ENCODE results near the gene NCDN. TPM values are rescaled to one million over a fixed set of nuclear protein-coding genes. Genes with fewer than 3 reads are reported as not detected.

Gene NCDN
- total and polyA plus RNA-seq, 7 donors, result 3.6 to 26.3 (median 14.0) TPM

DNA sequence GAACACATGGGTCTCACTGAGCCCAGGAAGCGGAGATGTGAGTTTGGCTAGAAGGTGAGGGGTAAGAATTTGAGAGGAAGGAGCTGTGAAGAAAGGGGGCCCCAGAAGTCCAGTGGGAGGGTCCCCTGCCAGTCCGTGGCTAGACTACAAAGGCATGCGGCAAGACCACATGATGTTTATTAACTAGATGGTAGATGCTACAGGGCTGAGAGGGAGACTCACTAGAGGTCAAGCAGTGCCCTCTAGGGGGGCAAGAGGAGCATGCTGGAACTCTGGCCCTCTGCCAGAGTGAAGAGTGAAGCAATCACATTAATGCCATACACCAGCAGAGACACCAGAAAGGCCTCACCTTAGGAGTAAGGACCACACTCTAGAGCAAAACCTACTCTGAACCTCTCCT lies 12.6 kb upstream of the NCDN start:
- H3K4me1 ChIP-seq, result peaks cover 0 to 28% (median 18%) of the 10 kb centered on the region in 4 donors
- H3K36me3 ChIP-seq, result peaks cover 0 to 22% (median 4%) of the 10 kb centered on the region in 4 donors
- 73 to 83% methylated on average over 3 of the region's 3 CpGs for WGBS, 2 donors
- H3K27me3 ChIP-seq, result no peaks in the 10 kb centered on the region
- H3K9me3 ChIP-seq, result no peaks in the 10 kb centered on the region
- H3K27ac ChIP-seq, result no peak overlapping the region
- intact Hi-C loops (cut with DNase I), result no loop called here
- DNase-seq, result no peak
- H3K4me3 ChIP-seq, result no peak overlapping the region
- TF ChIP-seq POLR2A (IDR thresholded peaks at IDR 0.05) (no peak), POLR2AphosphoS5 (IDR thresholded peaks at IDR 0.05) (no peak), EP300 (IDR thresholded peaks at IDR 0.05) (no peak)
- TF ChIP-seq, protein P1, sequence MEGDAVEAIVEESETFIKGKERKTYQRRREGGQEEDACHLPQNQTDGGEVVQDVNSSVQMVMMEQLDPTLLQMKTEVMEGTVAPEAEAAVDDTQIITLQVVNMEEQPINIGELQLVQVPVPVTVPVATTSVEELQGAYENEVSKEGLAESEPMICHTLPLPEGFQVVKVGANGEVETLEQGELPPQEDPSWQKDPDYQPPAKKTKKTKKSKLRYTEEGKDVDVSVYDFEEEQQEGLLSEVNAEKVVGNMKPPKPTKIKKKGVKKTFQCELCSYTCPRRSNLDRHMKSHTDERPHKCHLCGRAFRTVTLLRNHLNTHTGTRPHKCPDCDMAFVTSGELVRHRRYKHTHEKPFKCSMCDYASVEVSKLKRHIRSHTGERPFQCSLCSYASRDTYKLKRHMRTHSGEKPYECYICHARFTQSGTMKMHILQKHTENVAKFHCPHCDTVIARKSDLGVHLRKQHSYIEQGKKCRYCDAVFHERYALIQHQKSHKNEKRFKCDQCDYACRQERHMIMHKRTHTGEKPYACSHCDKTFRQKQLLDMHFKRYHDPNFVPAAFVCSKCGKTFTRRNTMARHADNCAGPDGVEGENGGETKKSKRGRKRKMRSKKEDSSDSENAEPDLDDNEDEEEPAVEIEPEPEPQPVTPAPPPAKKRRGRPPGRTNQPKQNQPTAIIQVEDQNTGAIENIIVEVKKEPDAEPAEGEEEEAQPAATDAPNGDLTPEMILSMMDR (IDR thresholded peaks at IDR 0.05), result no peak

DNA sequence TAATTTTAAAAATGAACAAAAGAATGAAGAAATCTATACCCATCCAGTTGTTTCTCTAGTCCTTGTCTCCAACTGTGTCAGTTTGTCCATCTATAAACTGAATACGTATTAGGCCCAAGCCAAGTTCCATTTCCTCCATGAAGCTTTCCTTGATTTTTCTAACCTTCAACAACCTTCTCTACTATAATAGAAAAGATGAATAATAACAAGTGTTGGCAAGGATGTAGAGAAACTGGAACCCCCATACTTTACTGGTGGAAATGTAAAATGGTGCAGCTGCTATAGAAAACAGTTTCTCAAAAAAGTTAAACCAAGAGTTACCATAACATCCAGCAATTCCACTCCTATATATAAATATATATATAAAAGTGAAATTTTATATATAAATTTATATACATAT lies 11.0 kb upstream of the NCDN start:
- no peak for TF ChIP-seq EP300 (IDR thresholded peaks at IDR 0.05)
- TF ChIP-seq, protein P1 (IDR thresholded peaks at IDR 0.05), result no peak
- TF ChIP-seq POLR2A (IDR thresholded peaks at IDR 0.05), result no peak
- TF ChIP-seq POLR2AphosphoS5 (IDR thresholded peaks at IDR 0.05), result no peak
- Histone ChIP-seq H3K27me3 (no peaks in the 10 kb centered on the region), H3K27ac (no peak overlapping the region), H3K4me1 (peaks cover 0 to 17% (median 6%) of the 10 kb centered on the region in 4 donors), H3K4me3 (no peak overlapping the region), H3K36me3 (peaks cover 0 to 37% (median 6%) of the 10 kb centered on the region in 4 donors), H3K9me3 (no peaks in the 10 kb centered on the region)
- WGBS, 2 donors, result 96 to 100% methylated on average over 1 of the region's 1 CpG
- intact Hi-C loops (cut with DNase I), result no loop called here
- no peak for DNase-seq

- intact Hi-C loops (cut with DNase I), result no loop called here
These were observed 3.7 kb upstream of the NCDN start for GRCh38 chr1:35553851-35554250.

GRCh38 chr1:35554266-35555211 lies 3.1 kb upstream of the NCDN start:
- intact Hi-C loops (cut with DNase I), result no loop called here
- no peak overlapping the region for H3K4me3 ChIP-seq
- no peaks in the 10 kb centered on the region for H3K9me3 ChIP-seq
- peaks cover 0 to 48% (median 44%) of the 10 kb centered on the region in 4 donors for H3K4me1 ChIP-seq
- H3K27me3 ChIP-seq, result no peaks in the 10 kb centered on the region
- no peak for DNase-seq
- H3K27ac ChIP-seq, result no peak overlapping the region
- WGBS, 2 donors, result 48 to 68% methylated on average over 7 of the region's 7 CpGs
- H3K36me3 ChIP-seq, result peaks cover 0 to 43% (median 12%) of the 10 kb centered on the region in 4 donors
- TF ChIP-seq POLR2A (IDR thresholded peaks at IDR 0.05), result no peak
- no peak for TF ChIP-seq EP300 (IDR thresholded peaks at IDR 0.05)
- TF ChIP-seq, protein P1 (IDR thresholded peaks at IDR 0.05), result no peak
- no peak for TF ChIP-seq POLR2AphosphoS5 (IDR thresholded peaks at IDR 0.05)

More at GRCh38 chr1:35553851-35554250, 3.7 kb upstream of the NCDN start:
- peaks cover 0 to 41% (median 39%) of the 10 kb centered on the region in 4 donors for H3K4me1 ChIP-seq
- H3K4me3 ChIP-seq, result no peak overlapping the region
- no peak for DNase-seq
- no peak for TF ChIP-seq POLR2A (IDR thresholded peaks at IDR 0.05)
- TF ChIP-seq, protein P1 (IDR thresholded peaks at IDR 0.05), result no peak
- no peak for TF ChIP-seq EP300 (IDR thresholded peaks at IDR 0.05)
- no peak for TF ChIP-seq POLR2AphosphoS5 (IDR thresholded peaks at IDR 0.05)
- no peak overlapping the region for H3K27ac ChIP-seq
- peaks cover 0 to 47% (median 12%) of the 10 kb centered on the region in 4 donors for H3K36me3 ChIP-seq
- no peaks in the 10 kb centered on the region for H3K9me3 ChIP-seq
- 54 to 74% methylated on average over 2 of the region's 2 CpGs for WGBS, 2 donors
- H3K27me3 ChIP-seq, result no peaks in the 10 kb centered on the region

All from sigmoid colon (tissue), 7 donors.